IPS-18a (cell line): Measurements from ENCODE around the gene HNRNPLL.

ENCODE experiments used
- H3K27ac ChIP-seq: one replicate; pipeline ENCODE4 v1.5.1; 2013; ENCODE audit warnings: low read length
- H3K27me3 ChIP-seq: one replicate; pipeline ENCODE4 v1.6.1; 2013; ENCODE audit warnings: mild to moderate bottlenecking, low read length; ENCODE audit not compliant: control insufficient read depth, insufficient read depth
- H3K36me3 ChIP-seq: one replicate; pipeline ENCODE4 v1.6.1; 2013; ENCODE audit warnings: low read depth, low read length; ENCODE audit not compliant: control insufficient read depth
- H3K4me1 ChIP-seq: one replicate; pipeline ENCODE4 v1.6.1; 2013; ENCODE audit warnings: low read depth, low read length; ENCODE audit not compliant: control insufficient read depth
- H3K4me3 ChIP-seq: one replicate; pipeline ENCODE4 v1.5.1; 2013; ENCODE audit warnings: low read length
- H3K9ac ChIP-seq: one replicate; pipeline ENCODE4 v1.6.1; 2013; ENCODE audit warnings: mild to moderate bottlenecking, low read length, moderate library complexity
- H3K9me3 ChIP-seq: one replicate; pipeline ENCODE4 v1.6.1; 2013; ENCODE audit warnings: low read depth, low read length; ENCODE audit not compliant: control insufficient read depth

Gene HNRNPLL

DNA sequence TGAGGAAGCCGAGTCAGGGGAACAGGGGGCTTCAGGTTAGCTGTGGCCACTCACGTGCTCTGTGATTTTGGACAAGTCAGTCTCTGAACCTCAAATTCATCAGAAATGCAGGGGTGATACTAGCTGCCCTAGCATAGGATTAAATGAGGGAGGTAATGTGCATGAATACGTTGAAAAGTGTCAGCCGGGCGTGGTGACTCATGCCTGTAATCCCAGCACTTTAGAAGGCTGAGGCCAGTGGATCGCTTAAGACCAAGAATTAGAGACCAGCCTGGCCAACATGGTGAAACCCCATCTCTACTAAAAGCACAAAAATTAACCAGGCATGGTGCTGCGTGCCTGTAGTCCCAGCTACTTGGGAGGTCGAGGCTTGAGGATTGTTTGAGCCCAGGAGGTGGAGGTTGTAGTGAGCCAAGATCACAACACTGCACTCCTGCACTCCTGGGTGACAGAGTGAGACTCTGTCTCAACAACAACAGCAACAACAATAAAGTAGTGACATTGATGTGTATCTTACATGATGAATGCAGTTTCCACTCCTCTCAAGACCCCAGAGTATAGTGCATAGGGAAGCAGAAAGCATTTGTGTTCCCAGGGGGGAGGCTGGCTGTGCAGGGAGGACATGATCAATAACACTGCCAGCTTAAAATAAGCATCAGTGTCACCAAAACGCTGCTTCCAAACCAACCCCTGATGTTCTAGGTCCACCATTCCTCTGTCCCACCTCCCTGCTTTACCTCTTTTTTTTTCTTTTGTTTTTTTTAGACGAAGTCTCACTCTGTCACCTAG lies 68.8 kb downstream of the HNRNPLL start:
- Histone ChIP-seq H3K4me1 (no peaks in the 10 kb centered on the region), H3K9ac (no peak overlapping the region), H3K36me3 (no peaks in the 10 kb centered on the region), H3K4me3 (no peak overlapping the region), H3K27me3 (peaks cover 14% of the 10 kb centered on the region), H3K9me3 (no peaks in the 10 kb centered on the region), H3K27ac (no peak overlapping the region)

- Histone ChIP-seq H3K27ac (no peak overlapping the region), H3K9ac (no peak overlapping the region), H3K27me3 (peaks cover 14% of the 10 kb centered on the region), H3K4me1 (no peaks in the 10 kb centered on the region), H3K36me3 (no peaks in the 10 kb centered on the region), H3K4me3 (no peak overlapping the region), H3K9me3 (no peaks in the 10 kb centered on the region)
Measured at GRCh38 chr2:38533180-38533579, 69.5 kb downstream of the HNRNPLL start.

DNA sequence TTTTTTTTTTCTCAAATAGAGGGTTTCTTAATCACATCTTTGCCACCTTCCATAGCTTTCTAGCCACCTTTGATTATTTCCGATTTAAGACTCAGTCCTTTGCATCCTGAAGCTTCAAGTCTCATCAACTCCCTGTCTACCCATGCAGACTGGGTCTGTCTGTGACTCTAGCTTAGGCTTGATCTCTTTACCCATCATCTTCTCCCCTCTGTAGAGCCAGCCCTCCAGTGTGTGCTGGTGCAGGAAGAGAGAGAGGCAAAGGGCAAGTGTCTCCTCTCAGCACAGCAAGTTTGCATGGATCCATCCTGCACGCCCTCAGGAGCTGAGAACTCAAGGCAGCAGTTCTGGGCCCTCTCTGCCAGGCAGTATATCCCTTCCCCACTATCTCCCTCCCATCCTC lies 70.4 kb downstream of the HNRNPLL start:
- no peak overlapping the region for H3K9ac ChIP-seq
- H3K27me3 ChIP-seq = peaks cover 16% of the 10 kb centered on the region
- no peak overlapping the region for H3K4me3 ChIP-seq
- H3K4me1 ChIP-seq = no peaks in the 10 kb centered on the region
- no peak overlapping the region for H3K27ac ChIP-seq
- H3K9me3 ChIP-seq = no peaks in the 10 kb centered on the region
- H3K36me3 ChIP-seq = no peaks in the 10 kb centered on the region

DNA sequence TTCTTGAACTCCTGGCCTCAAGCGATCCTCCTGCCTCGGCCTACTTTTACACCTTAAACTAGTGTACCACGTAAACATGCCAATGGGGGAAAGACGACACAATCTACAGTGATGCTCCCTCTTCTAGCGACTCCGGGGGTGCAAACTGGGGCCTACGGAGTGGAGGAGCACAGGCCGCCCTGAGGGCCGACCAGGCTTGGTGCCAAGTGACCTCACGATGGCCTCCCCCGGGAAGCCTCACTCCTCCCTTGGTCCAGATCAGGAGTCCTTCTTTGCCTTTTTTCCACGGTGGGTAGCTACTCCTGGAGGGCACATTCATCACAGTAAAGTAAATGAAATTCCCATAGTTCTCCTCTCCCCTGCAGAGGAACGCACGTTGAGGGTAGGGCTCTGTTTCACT lies 73.5 kb downstream of the HNRNPLL start:
- Histone ChIP-seq H3K27ac (no peak overlapping the region), H3K4me3 (no peak overlapping the region), H3K9ac (no peak overlapping the region), H3K36me3 (no peaks in the 10 kb centered on the region), H3K27me3 (peaks cover 4% of the 10 kb centered on the region), H3K9me3 (no peaks in the 10 kb centered on the region), H3K4me1 (no peaks in the 10 kb centered on the region)

- Histone ChIP-seq H3K27ac (no peak overlapping the region), H3K27me3 (peaks cover 4% of the 10 kb centered on the region), H3K4me3 (no peak overlapping the region), H3K9me3 (no peaks in the 10 kb centered on the region), H3K36me3 (no peaks in the 10 kb centered on the region), H3K9ac (no peak overlapping the region), H3K4me1 (no peaks in the 10 kb centered on the region)
Measured at GRCh38 chr2:38528534-38528933, 74.2 kb downstream of the HNRNPLL start.

DNA sequence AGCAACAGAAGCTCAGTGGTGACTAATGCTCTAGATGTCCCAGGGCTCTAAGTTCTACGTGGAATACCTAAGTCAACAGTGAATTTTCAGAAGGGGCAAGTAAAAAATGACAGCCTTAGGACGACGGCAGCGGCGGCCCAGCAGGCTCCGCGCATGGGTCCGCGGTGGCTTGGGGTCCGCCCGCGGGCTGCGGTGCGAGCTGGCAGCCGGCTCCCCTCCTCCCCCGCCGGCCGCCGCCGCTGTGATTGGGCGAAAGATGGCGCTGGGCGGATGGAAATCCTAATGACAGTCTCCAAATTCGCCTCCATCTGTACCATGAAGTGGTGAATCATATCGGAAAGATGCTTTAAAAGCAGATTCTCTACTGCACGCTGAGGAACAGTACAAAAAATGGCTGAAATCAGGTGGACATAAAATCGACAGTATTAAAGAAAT lies 74.7 kb downstream of the HNRNPLL start:
- Histone ChIP-seq H3K4me1 (no peaks in the 10 kb centered on the region), H3K36me3 (no peaks in the 10 kb centered on the region), H3K9ac (no peak overlapping the region), H3K4me3 (peak overlapping the region; percentile 6), H3K27ac (no peak overlapping the region), H3K27me3 (peaks cover 4% of the 10 kb centered on the region), H3K9me3 (no peaks in the 10 kb centered on the region)

GRCh38 chr2:38527338-38528007 lies 75.3 kb downstream of the HNRNPLL start:
- H3K9ac ChIP-seq = no peak overlapping the region
- H3K27ac ChIP-seq = no peak overlapping the region
- no peaks in the 10 kb centered on the region for H3K9me3 ChIP-seq
- H3K36me3 ChIP-seq = no peaks in the 10 kb centered on the region
- peak overlapping the region; percentile 6 for H3K4me3 ChIP-seq
- peaks cover 4% of the 10 kb centered on the region for H3K4me1 ChIP-seq
- H3K27me3 ChIP-seq = peaks cover 4% of the 10 kb centered on the region

DNA sequence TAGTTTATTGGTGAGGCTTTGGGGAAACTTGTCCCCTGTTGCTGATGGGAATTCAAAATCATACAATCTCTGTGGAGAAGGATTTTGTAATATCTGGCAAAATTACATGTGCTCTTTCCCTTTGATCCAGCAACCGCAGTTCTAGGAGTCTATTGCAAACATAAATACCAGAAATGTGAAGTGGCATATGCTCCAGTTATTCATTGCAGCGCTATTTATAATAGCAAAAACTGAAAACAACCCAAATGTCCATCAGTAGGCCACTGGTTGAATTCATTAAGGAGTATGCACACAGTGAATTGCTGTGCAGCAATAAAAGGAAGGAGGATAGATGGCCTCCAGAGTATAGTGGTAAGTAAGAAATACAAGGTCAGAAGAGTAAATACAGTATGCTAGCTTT lies 76.5 kb downstream of the HNRNPLL start:
- Histone ChIP-seq H3K27me3 (peaks cover 4% of the 10 kb centered on the region), H3K9me3 (no peaks in the 10 kb centered on the region), H3K27ac (no peak overlapping the region), H3K4me1 (peaks cover 4% of the 10 kb centered on the region), H3K36me3 (no peaks in the 10 kb centered on the region), H3K4me3 (no peak overlapping the region), H3K9ac (no peak overlapping the region)

GRCh38 chr2:38524580-38524979 lies 78.1 kb downstream of the HNRNPLL start:
- Histone ChIP-seq H3K27ac (no peak overlapping the region), H3K4me3 (no peak overlapping the region), H3K9me3 (no peaks in the 10 kb centered on the region), H3K36me3 (no peaks in the 10 kb centered on the region), H3K9ac (no peak overlapping the region), H3K4me1 (peaks cover 4% of the 10 kb centered on the region), H3K27me3 (peaks cover 4% of the 10 kb centered on the region)

- H3K36me3 ChIP-seq = no peaks in the 10 kb centered on the region
- H3K9ac ChIP-seq = no peak overlapping the region
- no peak overlapping the region for H3K27ac ChIP-seq
- peaks cover 4% of the 10 kb centered on the region for H3K27me3 ChIP-seq
- H3K9me3 ChIP-seq = no peaks in the 10 kb centered on the region
- peaks cover 4% of the 10 kb centered on the region for H3K4me1 ChIP-seq
- no peak overlapping the region for H3K4me3 ChIP-seq
Measured at GRCh38 chr2:38523728-38524437, 78.8 kb downstream of the HNRNPLL start.

GRCh38 chr2:38522754-38523349 lies 79.9 kb downstream of the HNRNPLL start:
- Histone ChIP-seq H3K36me3 (no peaks in the 10 kb centered on the region), H3K9ac (no peak overlapping the region), H3K4me1 (peaks cover 4% of the 10 kb centered on the region), H3K27ac (no peak overlapping the region), H3K9me3 (no peaks in the 10 kb centered on the region), H3K4me3 (no peak overlapping the region), H3K27me3 (peaks cover 4% of the 10 kb centered on the region)
